ENCODE data around the gene ARGFX. TPM values are rescaled to one million over a fixed set of nuclear protein-coding genes. Genes with fewer than 3 reads are reported as not detected.

Gene ARGFX
- total and polyA plus RNA-seq, 2 of the 8 experiments (the other 6 are each of a cell fraction or from before 2014, with no cell fraction given) = not detected

DNA sequence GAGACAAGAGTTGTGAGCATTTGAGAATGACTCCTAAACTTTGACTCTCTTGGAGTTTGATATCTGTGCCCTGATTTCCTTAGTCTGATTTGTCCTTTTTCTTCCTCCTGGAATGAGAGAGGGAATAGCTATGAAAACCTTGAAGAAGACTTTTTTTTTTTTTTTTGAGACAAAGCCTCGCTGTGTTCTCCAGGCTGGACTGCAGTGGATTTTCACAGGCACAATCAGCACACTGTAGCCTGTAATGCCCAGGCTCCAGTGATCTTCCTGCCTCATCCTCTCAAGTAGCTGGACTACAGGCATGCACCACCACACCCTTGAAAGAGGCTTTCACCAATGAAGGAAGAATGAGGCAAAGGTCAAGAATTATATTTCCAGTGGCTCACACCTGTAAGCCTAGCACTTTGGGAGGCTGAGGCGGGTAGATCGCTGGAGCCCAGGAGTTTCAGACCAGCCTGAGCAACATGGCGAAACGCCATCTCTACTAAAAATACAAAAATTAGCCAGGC, 10.3 kb upstream of the ARGFX start:
- no peak overlapping the region for H3K9ac ChIP-seq (replicated peaks in 1 of 4; ENCODE audit: extremely low read depth in 1 of 4, low read depth in 3 of 4, low read length in 3 of 4)
- peaks cover 3 to 8% (median 4%) of the 10 kb centered on the region in 4 experiments; a peak in 4 of 7 replicates for H3K4me1 ChIP-seq (replicated peaks in 1 of 4; ENCODE audit: control insufficient read depth in 3 of 4, insufficient read depth in 4 of 4, low read length in 3 of 4)
- no peak overlapping the region for H3K23ac ChIP-seq (ENCODE audit: insufficient read length)
- no peak overlapping the region for H3K4me2 ChIP-seq (ENCODE audit: insufficient read depth in 1 of 2, low read depth in 2 of 2, low read length in 2 of 2)
- no peaks in the 10 kb centered on the region for H3K79me1 ChIP-seq (ENCODE audit: low read depth, low read length)
- no peaks in the 10 kb centered on the region for H4K20me1 ChIP-seq (replicated peaks in 1 of 2; ENCODE audit: control insufficient read depth in 1 of 2, insufficient read depth in 2 of 2, low read length in 2 of 2)
- no peak overlapping the region for H4K5ac ChIP-seq (ENCODE audit: insufficient read length, low read depth, low read length)
- no peaks in the 10 kb centered on the region for H3K9me3 ChIP-seq (ENCODE audit: insufficient read depth in 2 of 2, low read depth in 1 of 2, low read length in 1 of 2)
- FAIRE-seq (no peak), DNase-seq (ENCODE audit: low read depth in 1 of 2, low spot score in 2 of 2) (peak in 1 of 2 experiments; percentile 16)
- H2BK20ac ChIP-seq (ENCODE audit: low read length) = no peak overlapping the region
- no peak overlapping the region for H2AFZ ChIP-seq (ENCODE audit: low read length)
- no peak overlapping the region for H4K91ac ChIP-seq (replicated peaks; ENCODE audit: insufficient read length, low read length)
- H3K23me2 ChIP-seq (ENCODE audit: low read depth, low read length) = no peaks in the 10 kb centered on the region
- no peak overlapping the region for H2BK120ac ChIP-seq (replicated peaks; ENCODE audit: low read depth, low read length)
- no peak overlapping the region for H3K56ac ChIP-seq (replicated peaks; ENCODE audit: insufficient read length, low read depth, low read length)
- no peaks in the 10 kb centered on the region; a peak in 1 of 7 replicates for H3K27me3 ChIP-seq (replicated peaks in 1 of 4; ENCODE audit: control insufficient read depth in 3 of 4, extremely low read depth in 1 of 4, insufficient read depth in 3 of 4, low read length in 3 of 4)
- no peak overlapping the region for H3K4ac ChIP-seq (replicated peaks; ENCODE audit: insufficient read length, low read depth, low read length)
- ChIA-PET CTCF (ENCODE audit: partially characterized antibody) (interaction anchor here (4.1 kb wide), 1 partner anchor 10 kb away, joined by 12 read pairs; no protein-coding TSS in a partner anchor), POLR2A (ENCODE audit: partially characterized antibody) (interaction anchor here (0.6 to 1.5 kb wide), 3 partner anchors 11 to 35 kb away, joined by 3 read pairs; partner anchors contain the start of gene FBXO40)
- no peak overlapping the region for H3K4me3 ChIP-seq (ENCODE audit: extremely low read depth in 1 of 4, insufficient read depth in 2 of 4, low read depth in 3 of 4, low read length in 4 of 4)
- no peak overlapping the region for H2BK5ac ChIP-seq (ENCODE audit: low read depth, low read length)
- H3K36me3 ChIP-seq (ENCODE audit: control insufficient read depth in 2 of 4, insufficient read depth in 4 of 4, low read length in 3 of 4) = no peaks in the 10 kb centered on the region
- H4K8ac ChIP-seq (ENCODE audit: extremely low read depth, insufficient read depth, low read length) = no peak overlapping the region
- no peak overlapping the region for H2AK5ac ChIP-seq (ENCODE audit: low read depth, low read length)
- H3K18ac ChIP-seq (ENCODE audit: extremely low read depth, low read length) = no peak overlapping the region
- H3K14ac ChIP-seq (ENCODE audit: insufficient read length) = no peak overlapping the region
- H2BK15ac ChIP-seq (ENCODE audit: low read length) = no peak overlapping the region
- 95% methylated on average over 4 of the region's 5 CpGs; no CpG with 5 or more reads in 1 of the 2 experiments for WGBS, 2 experiments (ENCODE audit: extremely low coverage in 1 of 2, insufficient coverage in 1 of 2, insufficient read length in 1 of 2, insufficient replicate concordance in 2 of 2, low coverage in 1 of 2, low lambda C conversion rate in 2 of 2, missing lambda C conversion rate in 1 of 2)
- H3K27ac ChIP-seq (ENCODE audit: low read depth, low read length) = no peak overlapping the region
- H2BK12ac ChIP-seq (ENCODE audit: low read depth, low read length) = peak overlapping the region; percentile 71; the same call in 1 of the 2 replicates
- H3K79me2 ChIP-seq (ENCODE audit: control insufficient read depth in 1 of 2, insufficient read depth in 2 of 2, low read length in 2 of 2) = no peaks in the 10 kb centered on the region
- TF ChIP-seq HDAC6 (IDR thresholded peaks at IDR 0.05; ENCODE audit: low read depth, low read length) (no peak), SP1 (IDR thresholded peaks at IDR 0.05; ENCODE audit: low read depth, low read length) (no peak), FOSL1 (IDR thresholded peaks at IDR 0.05; ENCODE audit: insufficient read depth, low read depth, low read length) (no peak), CBX5 (IDR thresholded peaks at IDR 0.05; ENCODE audit: low read depth, low read length) (no peak), TBP (IDR thresholded peaks at IDR 0.05; ENCODE audit: low read depth, low read length) (no peak), RAD21 (IDR thresholded peaks at IDR 0.05 in 1 of 2, conservative IDR thresholded peaks at IDR 0.05 in 1 of 2; ENCODE audit: low read depth in 2 of 2, low read length in 2 of 2) (no peak), BCL11A (IDR thresholded peaks at IDR 0.05; ENCODE audit: low read depth in 2 of 2, low read length in 2 of 2) (no peak), CEBPB (IDR thresholded peaks at IDR 0.05; ENCODE audit: low read depth, low read length) (no peak), TCF12 (IDR thresholded peaks at IDR 0.05; ENCODE audit: low read depth, low read length) (no peak), CHD2 (IDR thresholded peaks at IDR 0.05; ENCODE audit: low read length) (no peak)
- TF ChIP-seq, protein P1, sequence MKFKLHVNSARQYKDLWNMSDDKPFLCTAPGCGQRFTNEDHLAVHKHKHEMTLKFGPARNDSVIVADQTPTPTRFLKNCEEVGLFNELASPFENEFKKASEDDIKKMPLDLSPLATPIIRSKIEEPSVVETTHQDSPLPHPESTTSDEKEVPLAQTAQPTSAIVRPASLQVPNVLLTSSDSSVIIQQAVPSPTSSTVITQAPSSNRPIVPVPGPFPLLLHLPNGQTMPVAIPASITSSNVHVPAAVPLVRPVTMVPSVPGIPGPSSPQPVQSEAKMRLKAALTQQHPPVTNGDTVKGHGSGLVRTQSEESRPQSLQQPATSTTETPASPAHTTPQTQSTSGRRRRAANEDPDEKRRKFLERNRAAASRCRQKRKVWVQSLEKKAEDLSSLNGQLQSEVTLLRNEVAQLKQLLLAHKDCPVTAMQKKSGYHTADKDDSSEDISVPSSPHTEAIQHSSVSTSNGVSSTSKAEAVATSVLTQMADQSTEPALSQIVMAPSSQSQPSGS (IDR thresholded peaks at IDR 0.05; ENCODE audit: low read length) = no peak

Measured in H1 (cell line).